RWPE1 (cell line): ENCODE measurements around the gene SLC2A9.
"Not testable (repeated sequence)": the region's sequence is repeated elsewhere in the genome, so short reads cannot be mapped to it uniquely, and the experiment has no call there.

Source experiments
- CTCF ChIA-PET: fragments of 350-600 bp; sonication (Branson Sonifier 250); formaldehyde crosslinking; extraction: SDS; loops from one replicate; lab custom pipeline; 2021; lab: Yijun Ruan, JAX
- POLR2A ChIA-PET: fragments of 400-600 bp; formaldehyde crosslinking; extraction: SDS; loops from one replicate; lab custom pipeline; 2020; ENCODE audit warnings: antibody characterized with exemption; ENCODE audit not compliant: low non-redundant PET; lab: Yijun Ruan, JAX
- DNase-seq: peaks from one replicate; pipeline ENCODE4 v3.0.0; 2012; ENCODE audit warnings: low spot score
- H3K27ac ChIP-seq: fragments of 450-650 bp; 2 replicates; pipeline ENCODE4 v1.5.1; 2017
- TF ChIP-seq, protein P1 (sequence below): fragments of 450-650 bp; conservative IDR thresholded peaks from 2 replicates; pipeline ENCODE4 v1.5.1; 2017; ENCODE audit warnings: low read depth, mild to moderate bottlenecking

Gene SLC2A9

DNA sequence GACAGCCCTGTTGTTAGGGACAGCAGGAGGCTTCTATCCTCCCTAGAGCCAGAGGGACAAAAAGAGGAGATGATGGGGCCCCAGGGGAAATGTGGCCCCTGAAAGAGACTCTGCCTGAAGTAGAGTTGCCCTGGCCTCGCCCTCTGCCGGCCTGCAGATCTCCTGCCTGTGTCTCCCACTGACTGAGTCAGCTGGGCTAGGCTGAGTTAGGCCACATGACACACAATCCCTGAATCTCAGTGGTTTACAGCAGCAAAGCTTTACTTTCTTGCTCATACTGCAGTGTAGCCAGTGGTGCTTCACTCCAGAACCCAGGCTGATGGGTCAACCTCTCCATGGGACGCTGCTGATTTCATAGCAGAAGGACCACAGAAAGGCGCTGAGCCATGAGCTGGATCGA is 216.4 kb downstream of the SLC2A9 start:
- POLR2A ChIA-PET, result no interaction called here
- TF ChIP-seq, protein P1, sequence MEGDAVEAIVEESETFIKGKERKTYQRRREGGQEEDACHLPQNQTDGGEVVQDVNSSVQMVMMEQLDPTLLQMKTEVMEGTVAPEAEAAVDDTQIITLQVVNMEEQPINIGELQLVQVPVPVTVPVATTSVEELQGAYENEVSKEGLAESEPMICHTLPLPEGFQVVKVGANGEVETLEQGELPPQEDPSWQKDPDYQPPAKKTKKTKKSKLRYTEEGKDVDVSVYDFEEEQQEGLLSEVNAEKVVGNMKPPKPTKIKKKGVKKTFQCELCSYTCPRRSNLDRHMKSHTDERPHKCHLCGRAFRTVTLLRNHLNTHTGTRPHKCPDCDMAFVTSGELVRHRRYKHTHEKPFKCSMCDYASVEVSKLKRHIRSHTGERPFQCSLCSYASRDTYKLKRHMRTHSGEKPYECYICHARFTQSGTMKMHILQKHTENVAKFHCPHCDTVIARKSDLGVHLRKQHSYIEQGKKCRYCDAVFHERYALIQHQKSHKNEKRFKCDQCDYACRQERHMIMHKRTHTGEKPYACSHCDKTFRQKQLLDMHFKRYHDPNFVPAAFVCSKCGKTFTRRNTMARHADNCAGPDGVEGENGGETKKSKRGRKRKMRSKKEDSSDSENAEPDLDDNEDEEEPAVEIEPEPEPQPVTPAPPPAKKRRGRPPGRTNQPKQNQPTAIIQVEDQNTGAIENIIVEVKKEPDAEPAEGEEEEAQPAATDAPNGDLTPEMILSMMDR, result no peak
- CTCF ChIA-PET, result no interaction called here
- no peak for DNase-seq
- H3K27ac ChIP-seq, result no peak overlapping the region

GRCh38 chr4:9800848-9801247 is 220.4 kb downstream of the SLC2A9 start:
- no peak overlapping the region for H3K27ac ChIP-seq
- no peak for DNase-seq
- ChIA-PET POLR2A (no interaction called here), CTCF (no interaction called here)
- TF ChIP-seq, protein P1, result no peak

DNA sequence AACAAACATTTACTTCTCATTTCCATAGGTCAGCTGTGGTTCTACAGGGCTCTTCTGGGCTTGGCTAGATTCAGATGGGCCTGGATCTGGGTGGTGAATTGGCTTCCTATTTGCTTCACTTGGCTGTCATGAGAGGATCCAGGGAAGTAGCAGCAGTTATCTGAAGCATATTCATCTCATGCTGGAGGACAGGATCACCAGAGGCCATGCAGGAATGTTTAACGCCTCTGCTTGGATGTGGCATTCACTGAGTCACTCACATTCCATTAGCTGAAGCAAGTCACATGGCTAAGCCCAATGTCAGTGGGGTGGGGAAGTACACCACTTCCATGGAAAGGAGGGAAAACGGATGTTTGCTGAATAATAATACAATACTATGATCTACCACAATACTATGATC is 224.7 kb downstream of the SLC2A9 start:
- CTCF ChIA-PET, result not testable (repeated sequence)

GRCh38 chr4:9792381-9792780 is 228.9 kb downstream of the SLC2A9 start:
- TF ChIP-seq, protein P1, result no peak
- no peak for DNase-seq
- POLR2A ChIA-PET, result no interaction called here
- CTCF ChIA-PET, result interaction anchor here (0.7 kb wide), 1 partner anchor 83 kb away, joined by 3 read pairs; no protein-coding TSS in a partner anchor
- no peak overlapping the region for H3K27ac ChIP-seq

More for the DNA sequence above, 224.7 kb downstream of the SLC2A9 start:
- H3K27ac ChIP-seq, POLR2A ChIA-PET, DNase-seq: not testable (repeated sequence)

DNA sequence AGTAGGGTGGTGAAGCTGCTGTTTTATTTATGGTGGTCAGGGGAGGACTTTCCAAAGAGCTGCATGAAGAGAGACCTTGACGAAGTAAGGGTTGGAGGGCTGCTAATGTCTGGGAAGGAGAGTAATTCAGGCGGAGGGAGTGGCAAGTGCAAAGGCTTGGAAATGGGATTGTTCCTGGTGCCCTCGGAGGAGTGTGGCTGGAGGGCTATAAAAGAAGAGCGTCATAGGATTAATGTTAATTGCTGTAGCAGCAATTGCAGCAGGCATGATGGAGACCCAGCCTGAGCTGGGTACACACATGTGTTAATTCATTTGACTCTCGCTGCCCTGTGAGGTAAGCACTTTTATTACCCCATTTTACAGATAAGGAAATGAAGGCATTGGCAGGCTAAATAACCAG is 235.4 kb downstream of the SLC2A9 start:
- DNase-seq, POLR2A ChIA-PET, CTCF ChIA-PET, H3K27ac ChIP-seq: not testable (repeated sequence)

DNA sequence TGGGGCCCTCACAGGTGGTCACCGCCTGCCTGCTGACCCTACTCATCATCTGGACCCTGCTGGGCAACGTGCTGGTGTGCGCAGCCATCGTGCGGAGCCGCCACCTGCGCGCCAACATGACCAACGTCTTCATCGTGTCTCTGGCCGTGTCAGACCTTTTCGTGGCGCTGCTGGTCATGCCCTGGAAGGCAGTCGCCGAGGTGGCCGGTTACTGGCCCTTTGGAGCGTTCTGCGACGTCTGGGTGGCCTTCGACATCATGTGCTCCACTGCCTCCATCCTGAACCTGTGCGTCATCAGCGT is 239.2 kb downstream of the SLC2A9 start:
- ChIA-PET CTCF (no interaction called here), POLR2A (no interaction called here)
- no peak overlapping the region for H3K27ac ChIP-seq
- TF ChIP-seq, protein P1, result no peak
- DNase-seq, result no peak

DNA sequence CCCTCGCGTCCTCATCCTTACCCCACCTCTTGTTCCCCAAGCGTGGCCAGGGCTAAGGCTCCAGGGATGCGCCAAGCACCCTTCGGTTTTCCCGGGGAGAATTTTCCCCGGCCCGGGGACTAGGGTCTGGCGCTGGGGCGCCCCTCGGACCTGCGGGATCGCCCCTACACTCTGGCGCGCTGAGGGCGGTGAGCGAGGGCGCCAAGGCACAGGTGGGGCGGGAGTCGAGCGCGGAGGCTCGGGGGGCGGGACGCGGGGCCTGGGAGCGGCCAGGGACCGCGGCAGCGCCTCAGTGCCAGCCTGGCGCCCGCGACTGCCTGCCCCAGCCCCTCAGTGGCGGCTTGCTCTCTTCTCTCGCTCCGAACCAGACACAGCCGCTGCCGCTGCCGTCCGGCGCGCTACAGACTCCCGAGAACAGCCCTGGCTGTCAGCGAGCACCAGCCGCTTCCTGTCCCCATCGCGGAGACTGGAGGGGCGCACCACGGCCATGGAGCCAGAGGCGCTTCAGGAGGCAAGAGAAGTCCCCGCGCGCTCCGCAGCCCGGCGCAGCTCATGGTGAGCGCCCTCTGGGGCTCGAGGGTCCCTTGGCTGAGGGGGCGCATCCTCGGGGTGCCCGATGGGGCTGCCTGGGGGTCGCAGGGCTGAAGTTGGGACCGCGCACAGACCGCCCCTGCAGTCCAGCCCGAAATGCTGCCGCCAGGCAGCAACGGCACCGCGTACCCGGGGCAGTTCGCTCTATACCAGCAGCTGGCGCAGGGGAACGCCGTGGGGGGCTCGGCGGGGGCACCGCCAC is 239.8 kb downstream of the SLC2A9 start, which contains the start of gene DRD5:
Gene DRD5, plus strand, starts transcription at position 292 of the 793 bp plus-strand sequence. Its CDS starts 396 bp downstream, at position 688.
- POLR2A ChIA-PET, result no interaction called here
- TF ChIP-seq, protein P1, result no peak
- no peak within 1 kb of the TSS for H3K27ac ChIP-seq
- no peak for DNase-seq
- CTCF ChIA-PET, result no interaction called here
